ENCODE measurements around the gene DCTN3.

The DCTN3 gene

DNA sequence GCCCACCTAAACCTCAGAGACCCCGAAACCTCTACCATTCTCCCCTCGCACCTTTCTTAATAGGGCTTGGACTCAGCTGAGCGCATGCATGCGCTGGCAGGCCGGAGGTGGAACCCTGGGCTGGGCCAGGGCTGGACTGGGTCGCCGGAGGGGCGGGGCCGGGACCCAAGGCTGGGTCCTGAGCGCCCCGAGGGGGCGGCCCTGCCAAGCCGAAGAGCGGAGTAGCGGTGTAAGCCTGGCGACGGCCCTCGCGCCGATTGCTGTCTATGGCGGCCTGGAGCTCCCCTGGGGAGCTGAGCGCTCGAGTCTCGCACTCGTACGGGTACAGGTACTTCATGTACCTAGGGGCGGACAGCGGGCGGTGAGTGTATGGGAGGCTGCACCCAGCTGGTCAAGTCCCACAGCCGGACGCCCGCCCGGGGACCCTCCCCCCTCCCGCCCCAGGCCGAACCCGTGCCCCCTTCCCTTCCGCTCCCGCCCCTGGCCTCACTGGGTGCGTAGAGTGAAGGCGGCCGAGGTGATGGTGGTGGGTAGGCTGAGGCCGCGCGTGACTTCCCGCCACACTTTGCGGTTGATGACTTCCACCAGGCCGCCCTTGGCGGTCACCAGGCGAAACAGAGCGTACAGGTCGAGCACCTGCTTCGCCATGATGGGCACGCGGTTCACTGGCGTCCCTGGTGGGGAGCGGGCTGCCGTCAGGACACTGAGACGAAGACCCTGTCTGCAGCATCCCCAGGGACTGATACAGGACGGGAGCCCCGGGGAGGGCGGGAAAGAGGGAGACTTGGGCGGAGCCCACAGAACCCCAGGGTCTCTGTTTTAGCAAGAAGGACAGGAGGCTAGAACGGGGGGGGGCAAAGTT, 3.3 kb upstream of the DCTN3 start:
- DNase-seq (ENCODE audit: low read depth), result no peak

DNA sequence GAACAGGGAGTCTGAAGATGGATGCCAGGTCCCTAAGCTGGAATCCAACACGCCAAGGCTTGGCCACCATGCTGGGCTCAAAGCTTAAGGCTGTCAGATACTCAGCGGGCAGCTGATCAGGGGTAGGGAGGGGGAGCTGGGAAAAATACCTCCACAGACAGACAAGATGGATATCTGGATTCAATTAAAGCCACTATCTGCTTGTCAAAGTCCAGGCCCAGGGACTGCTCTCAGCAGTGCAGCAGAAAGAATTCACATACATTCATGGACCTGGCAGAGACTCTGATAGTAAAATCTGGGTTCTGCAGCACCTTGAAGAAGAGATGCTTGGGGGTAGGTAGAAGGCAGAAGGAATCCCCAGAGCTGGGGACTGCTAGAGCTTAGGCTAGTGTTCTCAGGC, 5.2 kb downstream of the DCTN3 start:
- DNase-seq (ENCODE audit: low read depth), result no peak

DNA sequence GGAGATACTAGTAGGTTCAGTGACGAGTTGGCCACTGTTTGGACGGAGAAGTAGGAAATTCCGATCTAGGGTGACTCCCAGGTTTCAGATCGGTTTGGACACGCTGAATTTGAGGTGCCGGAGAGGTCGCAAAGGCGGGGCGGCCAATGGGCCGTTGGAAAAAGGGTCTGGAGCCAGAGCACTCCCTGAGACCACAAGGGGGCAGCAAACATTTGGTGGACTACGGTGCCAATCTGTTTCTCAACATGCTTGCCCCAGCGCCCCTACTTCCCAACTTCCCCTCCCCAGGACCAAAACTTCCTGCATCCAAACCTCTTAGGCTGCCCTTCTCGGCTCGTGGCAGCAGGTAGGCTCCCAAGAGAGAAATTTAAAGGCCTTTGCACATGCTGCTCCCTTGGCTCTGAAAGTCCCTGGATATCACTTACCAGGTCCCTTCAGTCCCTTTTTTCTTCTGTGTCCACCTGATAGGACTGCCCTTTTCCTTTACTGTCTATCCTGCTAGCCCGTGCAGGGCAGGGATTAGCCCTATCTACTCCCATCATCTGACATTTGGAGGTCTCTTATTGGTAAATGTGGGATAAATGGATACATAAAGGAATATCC, 7.4 kb downstream of the DCTN3 start:
- DNase-seq (ENCODE audit: low read depth), result peak; percentile 63

GRCh38 chr9:34611811-34612787, 8.2 kb downstream of the DCTN3 start, which contains the start of gene RPP25L:
RPP25L (minus strand) TSS chr9:34612097; CDS start chr9:34611296, 801 bp downstream.
- DNase-seq (ENCODE audit: low read depth), result peak; percentile 89

DNA sequence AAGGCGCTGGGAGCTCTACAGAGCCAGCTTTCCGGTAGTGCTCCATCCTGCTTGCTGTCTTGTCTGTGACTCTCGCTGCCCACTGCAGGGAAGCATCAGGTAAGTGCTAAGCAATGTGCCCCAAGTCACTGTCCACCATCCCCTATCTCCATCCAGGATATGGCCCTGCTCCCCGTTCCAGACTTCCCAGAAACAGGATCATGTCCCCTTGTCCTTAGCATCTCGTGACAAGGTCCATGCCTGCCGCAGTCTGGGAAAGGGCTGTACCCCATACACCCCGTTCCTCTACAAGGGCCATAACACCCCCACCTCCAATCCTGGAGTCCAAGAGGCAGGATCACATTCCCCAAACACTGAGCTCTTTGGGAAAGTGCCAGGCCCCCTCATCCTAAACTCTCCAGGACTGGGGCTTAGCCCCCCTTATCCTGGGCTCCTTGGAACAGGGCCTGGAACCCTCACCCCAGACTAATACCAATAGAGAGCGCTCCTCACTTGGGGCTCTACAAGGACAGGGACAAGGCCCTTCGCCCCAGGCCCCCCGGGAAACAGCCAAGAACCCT, 9.0 kb downstream of the DCTN3 start:
- DNase-seq (ENCODE audit: low read depth), result no peak

DNA sequence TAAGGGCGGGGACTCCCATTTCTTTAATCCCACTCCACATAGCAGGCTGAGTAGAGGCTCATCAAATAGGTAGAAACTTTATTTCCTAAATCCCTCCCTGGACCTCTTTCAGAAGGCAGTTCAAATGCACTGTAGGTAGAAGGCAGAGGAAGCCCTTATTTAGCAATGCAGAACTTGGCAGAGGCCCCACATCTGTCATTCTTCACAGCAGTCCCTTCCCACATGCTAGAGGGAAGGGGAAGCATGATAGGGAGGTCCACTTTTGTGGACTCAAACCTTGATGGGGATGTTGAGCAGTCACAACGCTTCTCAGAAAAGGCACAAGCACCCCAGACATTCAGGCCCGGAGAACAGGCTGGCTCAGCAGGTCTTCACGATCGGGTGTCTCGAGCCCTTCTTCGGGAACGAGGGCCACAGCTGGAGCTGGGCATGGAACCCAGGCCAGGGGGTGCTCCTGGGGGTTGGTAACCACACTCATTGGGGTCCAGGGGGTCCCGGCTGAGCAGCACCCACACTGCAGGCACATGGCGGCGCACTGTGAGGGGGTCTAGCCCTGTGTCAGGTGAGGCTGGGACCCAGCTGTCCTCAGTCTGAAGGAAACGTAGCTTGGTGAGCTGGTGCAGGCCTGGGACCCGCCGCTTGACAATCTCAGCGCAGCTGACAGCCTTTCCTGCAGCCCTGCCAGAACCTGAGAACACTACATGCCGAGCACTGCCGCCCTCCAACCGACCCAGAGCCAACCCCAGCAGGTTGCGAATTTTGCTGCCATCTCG, 9.7 kb downstream of the DCTN3 start:
- no peak for DNase-seq (ENCODE audit: low read depth)

DNA sequence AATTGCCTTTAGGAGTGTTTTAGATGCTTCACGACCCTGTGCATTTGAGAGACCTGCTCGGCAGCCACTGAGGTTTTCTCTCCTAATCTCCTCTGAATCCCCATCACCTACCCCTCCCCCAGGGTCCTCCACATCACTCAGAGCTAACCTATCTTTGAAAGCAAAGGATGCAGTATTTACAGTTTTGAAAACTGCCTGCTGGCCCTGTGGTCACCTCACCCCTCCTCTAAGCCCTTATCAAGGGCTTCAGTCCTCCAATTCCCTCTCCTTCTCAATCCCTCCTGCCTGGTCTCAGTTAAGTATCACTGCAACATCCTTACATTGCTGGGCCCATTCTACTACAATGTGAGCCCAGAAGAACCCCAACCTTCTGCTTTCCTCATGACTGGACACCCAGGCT, 13.0 kb downstream of the DCTN3 start:
- no peak for DNase-seq (ENCODE audit: low read depth)

- no peak for DNase-seq (ENCODE audit: low read depth)
Measured at GRCh38 chr9:34606905-34607304, 13.4 kb downstream of the DCTN3 start.

DNA sequence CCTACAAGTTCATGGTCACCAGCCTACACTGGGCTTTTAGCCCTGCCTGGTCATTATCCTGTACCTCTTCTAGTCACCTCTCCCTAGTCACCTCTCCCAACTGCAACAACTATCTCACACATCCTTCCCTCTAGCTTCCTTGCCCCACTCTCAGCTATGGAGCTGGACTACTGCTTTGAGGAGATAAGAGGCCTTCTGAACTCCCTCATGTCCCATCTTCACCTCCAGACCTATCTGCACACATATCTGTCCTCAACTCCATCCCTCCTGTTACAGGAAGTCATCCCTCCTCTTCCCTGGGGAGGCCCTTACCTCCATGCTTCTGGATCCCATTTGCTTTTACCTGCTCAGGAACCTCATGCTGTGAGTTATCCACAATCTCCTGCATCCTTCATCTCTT, 14.1 kb downstream of the DCTN3 start:
- no peak for DNase-seq (ENCODE audit: low read depth)

DNA sequence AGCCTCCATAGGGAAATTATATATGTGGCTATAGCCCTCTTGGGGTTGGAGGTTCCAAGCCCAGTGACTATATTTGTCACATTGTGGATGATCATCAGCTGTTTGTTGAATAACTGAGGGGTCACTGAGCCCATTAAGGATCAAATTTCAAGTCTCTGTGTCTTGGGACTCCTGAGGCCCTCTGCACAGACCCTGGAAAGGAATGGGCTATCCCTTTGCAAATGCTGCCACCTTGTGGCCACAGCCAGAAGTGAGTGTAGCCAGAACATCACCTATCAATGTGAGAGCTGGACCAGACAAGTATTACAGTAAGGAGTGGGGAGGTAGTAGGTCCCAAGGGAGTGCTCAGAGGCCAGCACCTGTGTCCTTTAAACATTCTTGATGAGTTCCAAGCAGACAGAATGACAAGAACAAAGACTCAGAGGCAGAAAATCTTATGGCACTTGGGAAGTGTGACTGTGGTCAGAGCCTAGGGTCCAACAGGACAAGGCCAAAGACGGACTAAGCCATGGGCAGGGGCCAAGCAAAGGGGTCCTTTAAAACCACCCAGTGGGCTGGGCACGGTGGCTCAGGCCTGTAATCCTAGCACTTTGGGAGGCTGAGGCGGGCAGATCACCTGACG, 16.6 kb downstream of the DCTN3 start:
- peak; percentile 71 for DNase-seq (ENCODE audit: low read depth)

DNA sequence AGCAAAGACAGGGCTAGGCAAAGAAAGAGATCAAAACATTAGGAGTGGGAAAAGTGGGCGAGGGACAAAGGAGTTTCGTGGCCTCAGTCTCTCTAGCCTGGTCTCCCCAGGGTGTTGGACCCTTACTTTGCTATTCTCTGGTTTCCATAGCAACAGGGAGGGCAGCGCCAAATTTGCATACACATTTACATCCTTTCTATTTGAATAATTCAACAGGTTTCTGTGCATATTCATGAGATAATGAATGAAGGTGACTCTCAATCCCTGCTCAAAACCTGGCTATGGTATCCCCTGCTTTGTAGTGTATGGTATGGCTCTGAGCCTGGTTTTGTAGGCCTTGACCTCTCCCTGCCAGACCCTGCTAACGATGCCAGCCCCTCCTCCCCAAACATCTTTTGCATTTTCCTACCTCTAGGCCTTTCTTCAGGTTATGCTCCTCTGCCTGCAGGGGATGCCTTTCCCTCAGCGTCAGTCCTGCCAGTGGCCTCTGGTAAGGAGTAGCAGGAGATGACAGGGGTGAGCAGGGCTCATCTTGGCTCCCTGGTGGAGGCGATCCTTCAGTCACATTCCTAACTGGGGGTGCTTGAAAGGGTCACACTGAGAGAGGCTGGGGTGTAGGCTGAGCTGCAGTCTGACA, 18.2 kb downstream of the DCTN3 start:
- no peak for DNase-seq (ENCODE audit: low read depth)

- no peak for DNase-seq (ENCODE audit: low read depth)
Measured at GRCh38 chr9:34600908-34601307, 19.4 kb downstream of the DCTN3 start.

DNA sequence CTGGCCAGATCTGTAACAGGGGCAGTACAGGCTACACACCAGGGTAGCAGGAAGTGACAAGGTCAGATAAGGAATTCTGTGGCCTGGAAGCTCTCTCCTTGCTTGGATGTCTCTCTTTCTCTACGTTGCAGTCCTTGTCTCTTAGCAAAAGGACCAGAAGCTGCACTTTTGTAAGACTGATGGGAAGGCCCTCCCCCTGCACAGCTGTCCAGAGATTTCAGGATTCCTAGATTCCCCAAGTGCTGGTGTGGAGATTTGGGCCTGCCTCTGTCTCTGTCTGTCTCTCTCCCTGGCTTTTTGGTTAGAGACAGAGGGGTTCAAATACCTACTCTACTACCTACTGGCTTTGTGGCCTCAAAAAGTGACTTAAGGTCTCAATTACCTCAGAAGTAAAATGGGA, 20.7 kb downstream of the DCTN3 start:
- DNase-seq (ENCODE audit: low read depth), result no peak

GRCh38 chr9:34594177-34594576, 26.1 kb downstream of the DCTN3 start:
- no peak for DNase-seq (ENCODE audit: low read depth)

- DNase-seq (ENCODE audit: low read depth), result no peak
Measured at GRCh38 chr9:34592895-34593601, 27.2 kb downstream of the DCTN3 start.

- DNase-seq (ENCODE audit: low read depth), result no peak
Measured at GRCh38 chr9:34591917-34592866, 28.1 kb downstream of the DCTN3 start.

DNA sequence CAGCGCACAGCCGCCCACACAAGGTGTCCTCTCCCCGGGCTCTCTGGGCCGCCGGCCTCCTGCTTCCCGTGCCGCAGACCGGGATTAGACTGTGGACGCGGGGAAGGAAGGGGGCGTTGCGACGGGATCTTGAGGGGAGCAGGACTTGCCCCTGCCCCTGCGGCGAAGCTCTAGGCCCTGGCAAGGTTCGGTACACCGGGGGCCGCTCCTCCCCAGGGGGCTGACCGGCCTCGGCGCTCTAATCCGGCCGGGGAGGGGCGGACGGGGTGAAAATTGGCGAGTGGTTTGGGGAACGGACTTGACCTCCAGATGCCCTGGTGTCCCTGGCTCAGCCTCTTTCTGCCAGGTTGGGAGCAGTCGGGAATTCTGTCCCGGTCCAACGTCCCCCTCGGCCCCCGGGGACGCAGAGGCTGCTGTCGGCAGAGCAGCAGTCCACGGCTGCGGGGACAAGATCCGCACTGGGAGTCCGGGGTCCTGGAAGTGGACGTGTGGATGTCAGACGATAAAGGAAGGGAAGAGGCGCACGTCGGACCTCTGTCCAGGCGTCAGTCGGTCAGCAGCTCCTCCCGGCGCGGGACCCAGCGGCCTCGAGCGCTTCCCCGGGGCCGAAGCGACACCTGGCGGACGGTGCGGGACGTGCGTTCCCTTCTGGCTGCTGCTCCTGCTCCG, 28.9 kb downstream of the DCTN3 start:
- peak; percentile 76 for DNase-seq (ENCODE audit: low read depth)

Data from activated T-cell treated with anti-CD3 and anti-CD28 coated beads for 48 hours (primary cell).